NT2/D1 (cell line): ENCODE results near the gene PSMD2.

Experiments
- DNase-seq: peaks from one replicate; pipeline ENCODE4 v3.0.0-alpha.2; 2011; ENCODE audit warnings: low read depth, low spot score
- H3K27me3 ChIP-seq: 2 replicates; pipeline ENCODE4 v1.6.0; 2011; ENCODE audit warnings: mild to moderate bottlenecking; ENCODE audit not compliant: insufficient read length, insufficient read depth
- H3K36me3 ChIP-seq: 2 replicates; pipeline ENCODE4 v1.6.1; 2011; ENCODE audit warnings: mild to moderate bottlenecking, low read length, mixed read lengths; ENCODE audit not compliant: insufficient read depth, insufficient read length
- H3K4me1 ChIP-seq: 2 replicates; pipeline ENCODE4 v1.5.1; 2011; ENCODE audit not compliant: insufficient read depth, insufficient read length
- H3K4me3 ChIP-seq: 2 replicates; pipeline ENCODE4 v1.5.1; 2011; ENCODE audit warnings: low read depth; ENCODE audit not compliant: insufficient read length
- H3K9ac ChIP-seq: 2 replicates; pipeline ENCODE4 v1.6.0; 2011; ENCODE audit warnings: low read depth; ENCODE audit not compliant: insufficient read length
- H3K9me3 ChIP-seq: 2 replicates; pipeline ENCODE4 v1.5.1; 2011; ENCODE audit warnings: mild to moderate bottlenecking, low read length; ENCODE audit not compliant: insufficient read depth
- SUZ12 ChIP-seq: IDR thresholded peaks from 2 replicates; pipeline ENCODE4 v1.6.1; 2011; ENCODE audit not compliant: insufficient read length, insufficient read depth; ENCODE audit errors: extremely low read depth
- YY1 ChIP-seq: IDR thresholded peaks from 2 replicates; pipeline ENCODE4 v1.6.1; 2011; ENCODE audit not compliant: insufficient read length, insufficient read depth
- ZNF274 ChIP-seq: IDR thresholded peaks from 2 replicates; pipeline ENCODE4 v1.6.1; 2011; ENCODE audit warnings: mild to moderate bottlenecking, low read depth, low read length

Gene PSMD2

DNA sequence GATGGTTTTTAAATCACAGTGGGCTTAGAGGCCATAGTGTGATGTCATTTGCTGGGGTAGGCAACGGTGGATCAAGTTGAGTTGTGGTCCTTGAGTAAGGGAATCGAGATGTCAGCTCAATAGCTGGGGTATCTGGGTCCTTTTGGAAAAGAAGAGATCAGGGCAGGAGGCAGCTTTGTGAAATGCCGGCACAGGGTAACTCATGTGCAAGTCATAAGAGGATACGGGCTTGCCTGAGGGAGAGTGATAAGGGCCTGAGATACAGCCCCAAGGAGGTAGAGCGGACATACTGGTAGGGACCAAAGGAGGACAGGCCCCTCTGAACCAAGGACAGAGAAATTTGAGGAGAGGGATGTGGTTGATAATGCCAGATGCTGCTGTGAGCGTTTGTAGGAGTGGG, 34.1 kb downstream of the PSMD2 start:
- Histone ChIP-seq H3K4me3 (no peak overlapping the region), H3K4me1 (peaks cover 11% of the 10 kb centered on the region), H3K36me3 (peaks cover 81% of the 10 kb centered on the region), H3K9ac (no peak overlapping the region), H3K9me3 (no peaks in the 10 kb centered on the region), H3K27me3 (no peaks in the 10 kb centered on the region)
- TF ChIP-seq ZNF274 (no peak), SUZ12 (no peak), YY1 (no peak)
- no peak for DNase-seq

GRCh38 chr3:184333700-184334099, 34.7 kb downstream of the PSMD2 start:
- no peaks in the 10 kb centered on the region for H3K27me3 ChIP-seq
- H3K9me3 ChIP-seq, result no peaks in the 10 kb centered on the region
- peaks cover 11% of the 10 kb centered on the region for H3K4me1 ChIP-seq
- no peak overlapping the region for H3K9ac ChIP-seq
- TF ChIP-seq YY1 (no peak), SUZ12 (no peak), ZNF274 (no peak)
- H3K4me3 ChIP-seq, result no peak overlapping the region
- peaks cover 81% of the 10 kb centered on the region for H3K36me3 ChIP-seq
- no peak for DNase-seq

DNA sequence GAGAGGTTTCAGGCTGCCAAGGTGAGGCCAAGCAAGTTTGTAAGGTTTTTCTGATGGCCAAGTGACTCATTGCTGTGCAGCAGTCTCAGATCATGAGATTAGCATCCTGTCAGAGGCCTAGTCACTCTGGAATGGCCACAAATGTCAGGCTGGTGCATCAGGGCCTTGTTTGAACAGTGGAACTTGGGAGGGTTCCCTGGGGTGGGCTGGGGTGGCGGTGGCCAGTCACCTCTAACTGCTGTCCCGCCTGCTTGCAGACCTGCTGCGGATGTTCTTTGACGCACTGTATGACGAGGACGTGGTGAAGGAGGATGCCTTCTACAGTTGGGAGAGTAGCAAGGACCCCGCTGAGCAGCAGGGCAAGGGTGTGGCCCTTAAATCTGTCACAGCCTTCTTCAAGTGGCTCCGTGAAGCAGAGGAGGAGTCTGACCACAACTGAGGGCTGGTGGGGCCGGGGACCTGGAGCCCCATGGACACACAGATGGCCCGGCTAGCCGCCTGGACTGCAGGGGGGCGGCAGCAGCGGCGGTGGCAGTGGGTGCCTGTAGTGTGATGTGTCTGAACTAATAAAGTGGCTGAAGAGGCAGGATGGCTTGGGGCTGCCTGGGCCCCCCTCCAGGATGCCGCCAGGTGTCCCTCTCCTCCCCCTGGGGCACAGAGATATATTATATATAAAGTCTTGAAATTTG, 35.6 kb downstream of the PSMD2 start:
- no peak for TF ChIP-seq ZNF274
- TF ChIP-seq SUZ12, result no peak
- Histone ChIP-seq H3K4me1 (peaks cover 16% of the 10 kb centered on the region), H3K9ac (no peak overlapping the region), H3K9me3 (no peaks in the 10 kb centered on the region), H3K27me3 (no peaks in the 10 kb centered on the region), H3K36me3 (peaks cover 74% of the 10 kb centered on the region), H3K4me3 (no peak overlapping the region)
- DNase-seq, result no peak

DNA sequence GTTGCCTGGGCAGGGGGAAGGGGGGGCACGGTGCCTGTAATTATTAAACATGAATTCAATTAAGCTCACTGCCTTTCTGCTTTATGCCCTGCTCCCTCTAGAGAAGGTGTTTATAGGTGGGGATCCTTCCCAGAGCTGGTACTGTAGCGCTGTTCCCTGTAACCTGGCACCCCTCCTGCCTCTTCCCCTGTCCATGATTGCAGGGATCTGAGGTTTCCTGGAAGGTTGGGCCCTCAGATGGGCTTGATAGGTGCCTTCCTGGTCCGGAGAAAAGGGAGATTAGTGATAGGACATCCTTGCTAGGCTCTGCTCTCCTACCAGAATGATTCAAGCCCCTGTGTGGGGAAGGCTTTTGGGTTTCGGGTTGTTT, 36.2 kb downstream of the PSMD2 start:
- H3K27me3 ChIP-seq, result no peaks in the 10 kb centered on the region
- H3K9ac ChIP-seq, result peak overlapping the region; percentile 74
- DNase-seq, result no peak
- peaks cover 16% of the 10 kb centered on the region for H3K4me1 ChIP-seq
- H3K4me3 ChIP-seq, result no peak overlapping the region
- no peak for TF ChIP-seq SUZ12
- no peak for TF ChIP-seq ZNF274
- TF ChIP-seq YY1, result no peak
- no peaks in the 10 kb centered on the region for H3K9me3 ChIP-seq
- peaks cover 68% of the 10 kb centered on the region for H3K36me3 ChIP-seq

GRCh38 chr3:184335661-184336546, 36.9 kb downstream of the PSMD2 start:
- H3K27me3 ChIP-seq, result no peaks in the 10 kb centered on the region
- peak; percentile 85 for DNase-seq

GRCh38 chr3:184336547-184337398, 37.7 kb downstream of the PSMD2 start:
- Histone ChIP-seq H3K9ac (peak overlapping the region; percentile 96), H3K36me3 (peaks cover 68% of the 10 kb centered on the region), H3K4me3 (peak overlapping the region; percentile 90), H3K9me3 (no peaks in the 10 kb centered on the region), H3K27me3 (no peaks in the 10 kb centered on the region), H3K4me1 (peaks cover 14% of the 10 kb centered on the region)
- TF ChIP-seq YY1 (no peak), SUZ12 (no peak), ZNF274 (no peak)
- DNase-seq, result peak; percentile 25

More at GRCh38 chr3:184335661-184336546, 36.9 kb downstream of the PSMD2 start:
- TF ChIP-seq YY1, result no peak
- TF ChIP-seq SUZ12, result no peak
- TF ChIP-seq ZNF274, result no peak
- peaks cover 69% of the 10 kb centered on the region for H3K36me3 ChIP-seq
- peaks cover 16% of the 10 kb centered on the region for H3K4me1 ChIP-seq
- peak overlapping the region; percentile 96 for H3K9ac ChIP-seq
- H3K4me3 ChIP-seq, result peak overlapping the region; percentile 90
- no peaks in the 10 kb centered on the region for H3K9me3 ChIP-seq

DNA sequence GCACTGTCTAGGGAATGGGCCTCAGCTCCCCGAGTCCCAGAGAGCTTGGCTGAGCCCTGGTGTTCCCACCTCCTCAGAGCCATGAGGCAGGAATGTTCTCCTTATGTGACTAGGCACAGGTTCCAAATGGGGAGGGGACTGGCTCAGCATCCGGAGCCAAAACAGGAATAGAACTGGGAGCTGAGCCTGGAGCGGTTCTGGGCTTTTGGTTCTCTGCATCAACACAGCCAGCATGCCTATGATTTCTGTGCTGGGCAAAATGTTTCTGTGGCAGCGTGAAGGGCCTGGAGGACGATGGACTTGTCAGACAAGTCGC, 38.3 kb downstream of the PSMD2 start, which contains the start of gene FAM131A:
FAM131A (plus strand) TSS at position 202 of the 316 bp plus-strand sequence; CDS start at position 233, 31 bp downstream.
- no peak for TF ChIP-seq YY1
- no peak for TF ChIP-seq SUZ12
- no peak for TF ChIP-seq ZNF274
- no peaks in the 10 kb centered on the region for H3K27me3 ChIP-seq
- no peak for DNase-seq
- peaks cover 67% of the 10 kb centered on the region for H3K36me3 ChIP-seq
- no peaks in the 10 kb centered on the region for H3K9me3 ChIP-seq
- H3K4me3 ChIP-seq, result peak within 1 kb of the TSS; percentile 90
- H3K9ac ChIP-seq, result peak within 1 kb of the TSS; percentile 96
- peaks cover 13% of the 10 kb centered on the region for H3K4me1 ChIP-seq
